Muscle layer of duodenum (tissue), 2 donors: Measurements from ENCODE around the gene WFDC5.

Experiments used
- H3K27ac ChIP-seq: one replicate; pipeline ENCODE4 v1.7.0; 2013; ENCODE audit warnings: mild to moderate bottlenecking, low read length
- H3K27me3 ChIP-seq: one replicate; pipeline ENCODE4 v1.7.0; 2013; ENCODE audit warnings: low read depth, mild to moderate bottlenecking, control low read depth, low read length
- H3K36me3 ChIP-seq, 2 donors: one replicate each; pipeline ENCODE4 v1.7.0; 2013; ENCODE audit warnings: low read length in 2 of 2, control low read depth in 1 of 2, mild to moderate bottlenecking in 1 of 2; ENCODE audit not compliant: insufficient read depth in 2 of 2, control insufficient read depth in 1 of 2
- H3K4me1 ChIP-seq, 2 donors: one replicate each; pipeline ENCODE4 v1.7.0; 2013; ENCODE audit warnings: low read length in 2 of 2, mild to moderate bottlenecking in 2 of 2, control low read depth in 1 of 2, moderate library complexity in 1 of 2; ENCODE audit not compliant: insufficient read depth in 2 of 2, control insufficient read depth in 1 of 2
- H3K4me3 ChIP-seq, 2 donors: one replicate each; pipeline ENCODE4 v1.7.0; 2013; ENCODE audit warnings: low read length in 2 of 2, low read depth in 1 of 2, mild to moderate bottlenecking in 1 of 2
- H3K9me3 ChIP-seq, 2 donors: one replicate each; pipeline ENCODE4 v1.7.0; 2013; ENCODE audit warnings: low read length in 2 of 2, control low read depth in 1 of 2, mild to moderate bottlenecking in 1 of 2; ENCODE audit not compliant: control insufficient read depth in 1 of 2
- donor health status: healthy.

The WFDC5 gene

DNA sequence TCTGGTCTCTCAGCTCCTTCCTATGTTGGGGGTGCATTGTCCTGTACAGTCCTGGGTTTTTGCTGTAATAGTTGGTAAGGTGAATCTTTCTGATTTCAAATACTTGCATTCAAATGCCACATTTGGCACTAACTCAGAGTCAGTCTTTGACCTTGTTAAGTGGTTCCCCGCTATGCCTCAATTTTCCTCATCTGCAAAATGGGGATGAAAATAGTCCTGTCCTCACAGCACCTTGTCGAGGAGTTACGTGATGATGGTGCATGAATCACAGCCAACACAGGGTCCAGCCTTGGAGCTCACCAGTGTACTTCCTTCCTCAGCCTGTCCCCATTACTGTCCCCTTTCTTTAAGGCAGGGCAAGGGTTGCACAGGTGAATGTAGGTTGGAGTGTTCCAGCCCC is 1.1 kb downstream of the WFDC5 start:
- H3K27me3 ChIP-seq = peaks cover 3% of the 10 kb centered on the region
- H3K36me3 ChIP-seq = no peaks in the 10 kb centered on the region
- no peaks in the 10 kb centered on the region for H3K4me1 ChIP-seq
- no peaks in the 10 kb centered on the region for H3K9me3 ChIP-seq
- no peak overlapping the region for H3K4me3 ChIP-seq
- no peak overlapping the region for H3K27ac ChIP-seq

- Histone ChIP-seq H3K36me3 (no peaks in the 10 kb centered on the region), H3K9me3 (no peaks in the 10 kb centered on the region), H3K4me3 (no peak overlapping the region), H3K4me1 (no peaks in the 10 kb centered on the region), H3K27me3 (peaks cover 3% of the 10 kb centered on the region), H3K27ac (no peak overlapping the region)
Measured at GRCh38 chr20:45112754-45113153, 2.2 kb downstream of the WFDC5 start.

GRCh38 chr20:45111799-45112471 is 3.0 kb downstream of the WFDC5 start:
- Histone ChIP-seq H3K9me3 (no peaks in the 10 kb centered on the region), H3K36me3 (no peaks in the 10 kb centered on the region), H3K27ac (no peak overlapping the region), H3K4me1 (no peaks in the 10 kb centered on the region), H3K4me3 (no peak overlapping the region), H3K27me3 (peaks cover 3% of the 10 kb centered on the region)

DNA sequence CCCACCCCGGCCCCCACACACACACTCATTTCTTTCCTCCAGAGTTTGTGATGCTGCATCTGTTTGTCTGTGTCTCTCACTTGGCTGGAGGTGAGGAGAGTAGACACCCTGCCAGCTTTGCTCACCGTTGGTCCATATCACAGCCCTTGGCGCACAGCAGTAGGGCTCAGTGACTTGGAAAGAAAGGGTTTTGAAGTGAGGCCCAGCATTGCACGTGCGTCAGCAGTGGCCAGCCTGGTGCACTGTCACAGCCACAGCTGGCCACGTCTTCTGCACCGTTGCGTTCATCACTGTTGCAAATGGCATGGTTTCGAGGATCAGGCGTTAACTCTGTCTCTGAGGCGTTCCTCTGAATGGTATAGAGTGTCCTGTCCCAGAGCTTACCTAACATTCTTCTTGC is 3.7 kb downstream of the WFDC5 start:
- no peak overlapping the region for H3K4me3 ChIP-seq
- H3K27me3 ChIP-seq = peaks cover 3% of the 10 kb centered on the region

DNA sequence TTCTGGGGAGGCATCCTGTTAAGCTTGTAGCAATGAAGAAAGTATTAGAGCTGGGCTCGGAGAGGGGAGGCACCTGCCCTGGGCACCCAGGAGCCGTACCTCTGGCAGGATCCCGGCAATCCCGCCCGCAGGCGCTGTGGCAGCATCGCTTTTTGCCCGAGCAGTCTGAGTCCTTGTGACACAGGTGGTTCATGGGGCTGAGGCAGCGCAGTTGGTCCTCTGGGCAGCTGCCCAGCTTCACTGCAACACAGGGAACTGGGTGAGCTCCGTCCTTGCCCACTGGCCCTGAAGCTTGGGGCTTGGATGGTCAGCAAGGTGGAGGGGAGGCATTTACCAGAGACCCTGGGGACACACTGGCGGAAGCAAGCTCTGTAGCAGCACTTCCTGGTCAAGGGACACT is 4.7 kb downstream of the WFDC5 start:
- peaks cover 3% of the 10 kb centered on the region for H3K27me3 ChIP-seq
- no peaks in the 10 kb centered on the region for H3K36me3 ChIP-seq
- no peaks in the 10 kb centered on the region for H3K4me1 ChIP-seq
- no peaks in the 10 kb centered on the region for H3K9me3 ChIP-seq
- H3K4me3 ChIP-seq = no peak overlapping the region
- no peak overlapping the region for H3K27ac ChIP-seq

More for the DNA sequence above, 3.7 kb downstream of the WFDC5 start:
- Histone ChIP-seq H3K4me1 (no peaks in the 10 kb centered on the region), H3K27ac (no peak overlapping the region), H3K36me3 (no peaks in the 10 kb centered on the region), H3K9me3 (no peaks in the 10 kb centered on the region)

DNA sequence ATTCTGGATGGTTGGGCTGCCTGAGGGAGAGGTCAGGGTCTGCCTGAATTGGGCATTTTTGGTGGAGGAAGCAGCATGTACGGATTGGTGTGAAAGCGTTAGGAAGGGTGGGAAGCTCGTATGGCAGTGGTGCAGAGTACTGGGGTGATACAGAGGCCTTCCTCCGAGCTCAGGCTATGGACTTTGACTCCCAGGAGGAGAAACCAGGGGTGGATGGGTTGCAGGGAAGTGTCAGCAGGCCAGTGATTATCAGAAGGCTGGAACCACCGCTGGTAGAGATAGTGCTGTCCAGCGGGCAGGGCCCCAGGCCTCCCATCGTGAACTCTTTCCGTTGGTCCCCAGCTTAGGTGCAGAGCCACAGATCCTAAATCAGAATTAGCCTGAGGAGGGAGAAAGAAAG is 5.3 kb downstream of the WFDC5 start:
- Histone ChIP-seq H3K4me1 (no peaks in the 10 kb centered on the region), H3K36me3 (no peaks in the 10 kb centered on the region), H3K27me3 (peaks cover 3% of the 10 kb centered on the region), H3K27ac (no peak overlapping the region), H3K9me3 (no peaks in the 10 kb centered on the region), H3K4me3 (no peak overlapping the region)

GRCh38 chr20:45105317-45105716 is 9.7 kb downstream of the WFDC5 start:
- Histone ChIP-seq H3K9me3 (no peaks in the 10 kb centered on the region), H3K27ac (no peak overlapping the region), H3K4me1 (peaks cover 0 to 4% of the 10 kb centered on the region in 2 donors), H3K36me3 (no peaks in the 10 kb centered on the region), H3K27me3 (peaks cover under 1% of the 10 kb centered on the region), H3K4me3 (no peak overlapping the region)

DNA sequence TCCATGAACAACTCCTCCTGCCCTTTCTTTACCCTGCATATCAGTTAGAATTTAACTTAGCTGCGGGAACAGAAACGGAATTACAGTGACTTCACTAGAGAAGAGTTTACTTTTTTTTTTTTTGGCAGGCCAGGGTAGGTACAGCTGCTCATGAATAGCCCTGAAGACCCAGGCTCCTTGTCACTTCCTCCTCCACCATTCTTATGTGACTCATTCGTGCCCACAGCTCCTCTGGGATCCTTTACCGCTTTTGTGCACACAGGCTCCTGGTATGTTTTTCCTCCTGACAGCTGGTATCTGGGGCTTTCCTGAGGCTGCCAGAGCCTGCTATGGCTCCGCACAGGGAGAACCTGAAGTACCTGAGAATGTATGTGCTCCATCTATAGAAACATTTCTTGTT is 10.2 kb downstream of the WFDC5 start:
- Histone ChIP-seq H3K27ac (no peak overlapping the region), H3K36me3 (no peaks in the 10 kb centered on the region), H3K4me1 (peaks cover 0 to 4% of the 10 kb centered on the region in 2 donors), H3K4me3 (no peak overlapping the region), H3K9me3 (no peaks in the 10 kb centered on the region), H3K27me3 (peaks cover 5% of the 10 kb centered on the region)

DNA sequence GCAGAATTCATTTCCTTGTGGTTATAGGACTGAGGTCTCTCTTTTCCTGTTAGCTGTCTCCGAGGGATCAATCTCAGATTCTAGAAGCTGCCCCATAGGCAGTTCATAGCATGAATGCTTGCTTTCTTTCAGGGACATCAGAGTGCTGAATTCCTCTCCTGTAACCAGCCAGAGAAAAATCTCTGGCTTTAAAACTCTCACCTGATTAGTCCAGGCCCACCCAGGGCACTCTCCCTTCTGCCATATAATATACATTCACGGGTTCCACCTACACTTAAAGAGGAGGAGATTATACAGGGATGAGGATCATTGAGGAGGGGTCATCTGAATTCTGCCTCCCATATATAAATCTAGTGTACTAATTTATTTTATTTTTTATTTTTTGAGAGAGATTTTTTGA is 11.9 kb downstream of the WFDC5 start:
- Histone ChIP-seq H3K27ac (no peak overlapping the region), H3K27me3 (peaks cover 18% of the 10 kb centered on the region)

DNA sequence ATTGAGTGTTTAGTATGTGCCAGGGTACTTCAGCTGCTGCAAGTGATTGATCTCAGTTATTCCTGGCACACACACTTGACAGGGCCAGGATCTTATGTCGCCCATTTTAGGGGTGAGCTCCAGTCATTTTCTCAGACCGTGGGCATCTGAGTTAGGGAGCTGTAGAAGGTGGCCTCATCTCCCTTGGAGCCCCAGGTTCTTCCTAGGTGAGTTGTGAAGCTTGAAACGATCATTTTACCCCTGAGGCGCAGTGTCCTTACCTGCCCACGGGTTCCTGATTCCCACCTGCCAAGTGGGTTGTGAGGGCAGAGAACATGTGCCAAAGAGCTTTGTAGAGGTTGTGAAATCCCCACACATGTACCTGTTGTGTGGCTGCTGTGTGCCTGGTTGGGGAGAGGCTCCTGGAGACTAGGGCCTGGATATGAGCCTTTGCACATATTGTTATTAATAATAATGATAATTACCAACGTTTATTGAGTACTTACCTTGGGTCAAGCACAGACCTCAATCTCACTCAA is 13.6 kb downstream of the WFDC5 start:
- Histone ChIP-seq H3K27me3 (peaks cover 31% of the 10 kb centered on the region), H3K36me3 (no peaks in the 10 kb centered on the region), H3K27ac (no peak overlapping the region), H3K4me1 (peaks cover 0 to 15% of the 10 kb centered on the region in 2 donors), H3K4me3 (no peak overlapping the region), H3K9me3 (no peaks in the 10 kb centered on the region)

More for the DNA sequence above, 11.9 kb downstream of the WFDC5 start:
- no peaks in the 10 kb centered on the region for H3K36me3 ChIP-seq
- H3K4me3 ChIP-seq = no peak overlapping the region
- peaks cover 0 to 7% of the 10 kb centered on the region in 2 donors for H3K4me1 ChIP-seq
- H3K9me3 ChIP-seq = no peaks in the 10 kb centered on the region

DNA sequence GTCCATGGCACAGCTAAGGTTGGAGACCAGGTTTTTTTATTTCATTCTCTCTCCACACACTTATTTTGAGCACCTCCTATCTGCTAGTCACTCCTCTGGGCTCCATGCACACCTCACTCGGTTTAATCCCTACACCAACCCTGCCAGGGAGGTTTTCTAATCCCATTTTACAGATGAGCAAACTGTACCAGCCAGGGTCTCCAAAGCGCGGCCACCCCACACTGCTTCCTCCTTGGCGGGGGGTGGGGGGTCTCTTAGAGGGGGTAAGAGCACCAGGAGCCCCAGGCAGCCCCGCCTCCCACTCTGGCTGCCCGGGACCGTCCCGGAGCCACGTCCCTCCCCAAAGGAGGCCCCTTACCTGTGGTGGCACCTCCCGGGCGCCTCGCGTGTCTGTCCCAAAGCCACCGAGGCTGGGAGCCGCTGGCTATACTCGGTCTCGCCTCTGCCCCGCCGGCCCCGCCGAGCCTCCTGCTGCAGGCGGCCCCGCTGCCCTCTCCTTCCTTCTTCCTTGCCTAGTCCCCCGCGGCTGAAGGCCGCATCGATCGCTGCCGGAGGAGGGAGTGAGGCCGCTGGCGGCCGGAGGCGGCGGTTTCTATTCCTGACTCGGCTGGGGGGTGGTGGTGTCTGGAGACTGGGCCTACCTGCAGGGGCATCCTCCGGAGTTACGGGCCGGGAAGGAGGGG is 14.3 kb downstream of the WFDC5 start, which contains the start of gene KCNS1:
Gene KCNS1, minus strand, starts transcription at position 565 of the 683 bp plus-strand sequence. CDS start 1,891 bp downstream, outside the sequence.
- no peaks in the 10 kb centered on the region for H3K9me3 ChIP-seq
- no peaks in the 10 kb centered on the region for H3K36me3 ChIP-seq
- peaks cover 0 to 15% of the 10 kb centered on the region in 2 donors for H3K4me1 ChIP-seq
- H3K4me3 ChIP-seq = no peak within 1 kb of the TSS
- peaks cover 32% of the 10 kb centered on the region for H3K27me3 ChIP-seq
- H3K27ac ChIP-seq = no peak within 1 kb of the TSS
